ENCODE measurements around the gene OPHN1.
"Not testable (repeated sequence)": the region's sequence is repeated elsewhere in the genome, so short reads cannot be mapped to it uniquely, and the experiment has no call there.

OPHN1 gene

GRCh38 chrX:68070119-68070518, 363.2 kb downstream of the OPHN1 start:
- not testable (repeated sequence) for H3K4me1 ChIP-seq (ENCODE audit: control insufficient read depth, insufficient read depth, low read length); H3K36me3 ChIP-seq (ENCODE audit: control insufficient read depth, insufficient read depth, low read length); H3K9me3 ChIP-seq (ENCODE audit: control insufficient read depth, low read length); H3K9ac ChIP-seq (ENCODE audit: low read length); H3K27me3 ChIP-seq (ENCODE audit: control insufficient read depth, insufficient read depth, low read length); H3K4me3 ChIP-seq (ENCODE audit: low read length)

GRCh38 chrX:68061206-68061535, 372.1 kb downstream of the OPHN1 start:
- H3K9ac ChIP-seq (ENCODE audit: low read length): no peak overlapping the region

GRCh38 chrX:68060506-68061205, 372.6 kb downstream of the OPHN1 start:
- Histone ChIP-seq H3K4me1 (ENCODE audit: control insufficient read depth, insufficient read depth, low read length) (no peaks in the 10 kb centered on the region), H3K9me3 (ENCODE audit: control insufficient read depth, low read length) (no peaks in the 10 kb centered on the region), H3K36me3 (ENCODE audit: control insufficient read depth, insufficient read depth, low read length) (no peaks in the 10 kb centered on the region), H3K4me3 (ENCODE audit: low read length) (no peak overlapping the region), H3K27me3 (ENCODE audit: control insufficient read depth, insufficient read depth, low read length) (no peaks in the 10 kb centered on the region), H3K9ac (ENCODE audit: low read length) (no peak overlapping the region)

More at GRCh38 chrX:68061206-68061535, 372.1 kb downstream of the OPHN1 start:
- Histone ChIP-seq H3K27me3 (ENCODE audit: control insufficient read depth, insufficient read depth, low read length) (no peaks in the 10 kb centered on the region), H3K36me3 (ENCODE audit: control insufficient read depth, insufficient read depth, low read length) (no peaks in the 10 kb centered on the region), H3K4me1 (ENCODE audit: control insufficient read depth, insufficient read depth, low read length) (no peaks in the 10 kb centered on the region), H3K9me3 (ENCODE audit: control insufficient read depth, low read length) (no peaks in the 10 kb centered on the region), H3K4me3 (ENCODE audit: low read length) (no peak overlapping the region)

GRCh38 chrX:68059469-68059868, 373.8 kb downstream of the OPHN1 start:
- Histone ChIP-seq H3K4me3 (ENCODE audit: low read length) (no peak overlapping the region), H3K9me3 (ENCODE audit: control insufficient read depth, low read length) (no peaks in the 10 kb centered on the region)

GRCh38 chrX:68049466-68049865, 383.8 kb downstream of the OPHN1 start:
- Histone ChIP-seq H3K4me1 (ENCODE audit: control insufficient read depth, insufficient read depth, low read length) (no peaks in the 10 kb centered on the region), H3K36me3 (ENCODE audit: control insufficient read depth, insufficient read depth, low read length) (no peaks in the 10 kb centered on the region), H3K4me3 (ENCODE audit: low read length) (no peak overlapping the region), H3K27me3 (ENCODE audit: control insufficient read depth, insufficient read depth, low read length) (no peaks in the 10 kb centered on the region), H3K9me3 (ENCODE audit: control insufficient read depth, low read length) (no peaks in the 10 kb centered on the region), H3K9ac (ENCODE audit: low read length) (no peak overlapping the region)

More at GRCh38 chrX:68059469-68059868, 373.8 kb downstream of the OPHN1 start:
- Histone ChIP-seq H3K4me1 (ENCODE audit: control insufficient read depth, insufficient read depth, low read length) (no peaks in the 10 kb centered on the region), H3K9ac (ENCODE audit: low read length) (no peak overlapping the region), H3K27me3 (ENCODE audit: control insufficient read depth, insufficient read depth, low read length) (no peaks in the 10 kb centered on the region), H3K36me3 (ENCODE audit: control insufficient read depth, insufficient read depth, low read length) (no peaks in the 10 kb centered on the region)

GRCh38 chrX:68048774-68049173, 384.5 kb downstream of the OPHN1 start:
- Histone ChIP-seq H3K9me3 (ENCODE audit: control insufficient read depth, low read length) (no peaks in the 10 kb centered on the region), H3K36me3 (ENCODE audit: control insufficient read depth, insufficient read depth, low read length) (no peaks in the 10 kb centered on the region), H3K9ac (ENCODE audit: low read length) (no peak overlapping the region)

GRCh38 chrX:68045008-68045577, 388.2 kb downstream of the OPHN1 start:
- Histone ChIP-seq H3K4me1 (ENCODE audit: control insufficient read depth, insufficient read depth, low read length) (no peaks in the 10 kb centered on the region), H3K27me3 (ENCODE audit: control insufficient read depth, insufficient read depth, low read length) (no peaks in the 10 kb centered on the region), H3K9ac (ENCODE audit: low read length) (no peak overlapping the region), H3K4me3 (ENCODE audit: low read length) (no peak overlapping the region), H3K9me3 (ENCODE audit: control insufficient read depth, low read length) (no peaks in the 10 kb centered on the region), H3K36me3 (ENCODE audit: control insufficient read depth, insufficient read depth, low read length) (no peaks in the 10 kb centered on the region)

More at GRCh38 chrX:68048774-68049173, 384.5 kb downstream of the OPHN1 start:
- no peaks in the 10 kb centered on the region for H3K4me1 ChIP-seq (ENCODE audit: control insufficient read depth, insufficient read depth, low read length)
- H3K4me3 ChIP-seq (ENCODE audit: low read length): no peak overlapping the region
- H3K27me3 ChIP-seq (ENCODE audit: control insufficient read depth, insufficient read depth, low read length): no peaks in the 10 kb centered on the region

GRCh38 chrX:68043713-68044438, 389.4 kb downstream of the OPHN1 start:
- H3K27me3 ChIP-seq (ENCODE audit: control insufficient read depth, insufficient read depth, low read length): no peaks in the 10 kb centered on the region
- H3K4me1 ChIP-seq (ENCODE audit: control insufficient read depth, insufficient read depth, low read length): no peaks in the 10 kb centered on the region
- no peak overlapping the region for H3K4me3 ChIP-seq (ENCODE audit: low read length)

GRCh38 chrX:68041110-68041509, 392.2 kb downstream of the OPHN1 start:
- H3K27me3 ChIP-seq (ENCODE audit: control insufficient read depth, insufficient read depth, low read length): no peaks in the 10 kb centered on the region
- H3K36me3 ChIP-seq (ENCODE audit: control insufficient read depth, insufficient read depth, low read length): no peaks in the 10 kb centered on the region
- no peaks in the 10 kb centered on the region for H3K4me1 ChIP-seq (ENCODE audit: control insufficient read depth, insufficient read depth, low read length)
- no peaks in the 10 kb centered on the region for H3K9me3 ChIP-seq (ENCODE audit: control insufficient read depth, low read length)
- no peak overlapping the region for H3K4me3 ChIP-seq (ENCODE audit: low read length)
- H3K9ac ChIP-seq (ENCODE audit: low read length): no peak overlapping the region

More at GRCh38 chrX:68043713-68044438, 389.4 kb downstream of the OPHN1 start:
- H3K9me3 ChIP-seq (ENCODE audit: control insufficient read depth, low read length): no peaks in the 10 kb centered on the region
- H3K9ac ChIP-seq (ENCODE audit: low read length): no peak overlapping the region
- H3K36me3 ChIP-seq (ENCODE audit: control insufficient read depth, insufficient read depth, low read length): no peaks in the 10 kb centered on the region

- Histone ChIP-seq H3K36me3 (ENCODE audit: control insufficient read depth, insufficient read depth, low read length) (no peaks in the 10 kb centered on the region), H3K9ac (ENCODE audit: low read length) (no peak overlapping the region)
Observed at GRCh38 chrX:68018248-68019203, 414.8 kb downstream of the OPHN1 start.

GRCh38 chrX:67998540-67998939, 434.8 kb downstream of the OPHN1 start:
- Histone ChIP-seq H3K4me1 (ENCODE audit: control insufficient read depth, insufficient read depth, low read length) (no peaks in the 10 kb centered on the region), H3K27me3 (ENCODE audit: control insufficient read depth, insufficient read depth, low read length) (no peaks in the 10 kb centered on the region), H3K4me3 (ENCODE audit: low read length) (no peak overlapping the region), H3K9ac (ENCODE audit: low read length) (no peak overlapping the region), H3K36me3 (ENCODE audit: control insufficient read depth, insufficient read depth, low read length) (no peaks in the 10 kb centered on the region), H3K9me3 (ENCODE audit: control insufficient read depth, low read length) (no peaks in the 10 kb centered on the region)

More at GRCh38 chrX:68018248-68019203, 414.8 kb downstream of the OPHN1 start:
- Histone ChIP-seq H3K4me1 (ENCODE audit: control insufficient read depth, insufficient read depth, low read length) (no peaks in the 10 kb centered on the region), H3K9me3 (ENCODE audit: control insufficient read depth, low read length) (no peaks in the 10 kb centered on the region), H3K27me3 (ENCODE audit: control insufficient read depth, insufficient read depth, low read length) (no peaks in the 10 kb centered on the region), H3K4me3 (ENCODE audit: low read length) (no peak overlapping the region)

Data from mucosa of stomach (tissue), 1 donor.